Body of pancreas (tissue), 4 donors: ENCODE measurements around the gene RPGRIP1L.

Experiments
- POLR2A ChIP-seq, 3 donors: fragments of 450-650 bp; IDR thresholded peaks; one replicate each; pipeline ENCODE4 v1.6.1; 2016; ENCODE audit warnings: antibody characterized with exemption in 3 of 3, mild to moderate bottlenecking in 2 of 3
- TF ChIP-seq, protein P1 (sequence below), 7 experiments: fragments of 450-650 bp in 4 of 7; fragments of 200-600 bp in 3 of 7; sonication (generic) in 3 of 7; IDR thresholded peaks; one replicate each; pipeline ENCODE4 v1.5.1; 2016 to 2019; ENCODE audit warnings: antibody characterized with exemption in 7 of 7

DNA sequence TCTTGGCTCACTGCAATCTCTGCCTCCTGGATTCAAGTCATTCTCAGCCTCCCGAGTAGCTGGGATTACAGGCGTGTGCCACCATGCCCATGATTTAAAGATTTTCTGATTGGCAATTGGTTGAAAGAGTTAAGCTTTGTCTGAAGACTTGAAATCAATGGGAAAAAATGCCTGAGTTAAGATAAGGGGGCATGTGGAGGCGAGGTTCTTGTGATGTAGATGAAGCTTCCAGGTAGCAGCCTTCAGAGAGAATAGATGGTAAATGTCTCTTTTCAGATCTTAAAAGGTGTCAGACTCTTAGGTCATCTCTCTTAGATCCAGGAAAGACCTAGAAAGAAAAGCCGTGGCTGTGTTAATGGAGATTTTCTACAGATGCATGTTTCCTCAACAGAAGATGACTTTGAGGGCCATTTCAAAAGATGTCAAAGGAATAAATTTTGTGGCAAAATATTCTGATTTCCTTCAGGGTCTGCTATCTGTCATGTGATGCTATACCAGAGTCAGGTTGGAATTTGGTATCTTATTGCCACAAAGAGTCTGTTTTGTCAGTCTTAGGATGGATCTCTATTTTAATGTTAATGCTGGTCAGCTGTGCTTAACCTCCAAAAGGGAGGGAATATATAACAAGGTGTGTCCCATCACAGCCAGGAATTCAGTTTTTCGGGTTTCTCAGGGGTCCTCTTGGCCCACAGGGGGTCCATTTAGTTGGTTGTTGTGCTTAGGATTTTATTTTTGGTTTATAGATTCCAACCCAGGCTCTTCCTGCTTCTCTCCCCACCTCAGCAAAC lies 142.4 kb downstream of the RPGRIP1L start:
- TF ChIP-seq, protein P1, sequence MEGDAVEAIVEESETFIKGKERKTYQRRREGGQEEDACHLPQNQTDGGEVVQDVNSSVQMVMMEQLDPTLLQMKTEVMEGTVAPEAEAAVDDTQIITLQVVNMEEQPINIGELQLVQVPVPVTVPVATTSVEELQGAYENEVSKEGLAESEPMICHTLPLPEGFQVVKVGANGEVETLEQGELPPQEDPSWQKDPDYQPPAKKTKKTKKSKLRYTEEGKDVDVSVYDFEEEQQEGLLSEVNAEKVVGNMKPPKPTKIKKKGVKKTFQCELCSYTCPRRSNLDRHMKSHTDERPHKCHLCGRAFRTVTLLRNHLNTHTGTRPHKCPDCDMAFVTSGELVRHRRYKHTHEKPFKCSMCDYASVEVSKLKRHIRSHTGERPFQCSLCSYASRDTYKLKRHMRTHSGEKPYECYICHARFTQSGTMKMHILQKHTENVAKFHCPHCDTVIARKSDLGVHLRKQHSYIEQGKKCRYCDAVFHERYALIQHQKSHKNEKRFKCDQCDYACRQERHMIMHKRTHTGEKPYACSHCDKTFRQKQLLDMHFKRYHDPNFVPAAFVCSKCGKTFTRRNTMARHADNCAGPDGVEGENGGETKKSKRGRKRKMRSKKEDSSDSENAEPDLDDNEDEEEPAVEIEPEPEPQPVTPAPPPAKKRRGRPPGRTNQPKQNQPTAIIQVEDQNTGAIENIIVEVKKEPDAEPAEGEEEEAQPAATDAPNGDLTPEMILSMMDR (IDR thresholded peaks at IDR 0.05), result no peak
- TF ChIP-seq POLR2A (IDR thresholded peaks at IDR 0.05), result no peak
